Urinary bladder (tissue), 4 donors: Measurements from ENCODE around the gene ALX3. TPM values are rescaled to one million over a fixed set of nuclear protein-coding genes. Genes with fewer than 3 reads are reported as not detected.

ENCODE experiments used
- DNase-seq: peaks from one replicate; pipeline ENCODE4 v3.0.0-alpha.2; 2015; ENCODE audit errors: extremely low spot score
- H3K27ac ChIP-seq: one replicate; pipeline ENCODE4 v1.5.1; 2013; ENCODE audit warnings: low read depth, mild to moderate bottlenecking, moderate library complexity
- H3K36me3 ChIP-seq: one replicate; pipeline ENCODE4 v1.6.1; 2013; ENCODE audit warnings: mild to moderate bottlenecking, moderate library complexity; ENCODE audit not compliant: insufficient read depth
- H3K4me1 ChIP-seq: one replicate; pipeline ENCODE4 v1.6.1; 2013; ENCODE audit warnings: mild to moderate bottlenecking, moderate library complexity; ENCODE audit not compliant: insufficient read depth
- H3K4me3 ChIP-seq: one replicate; pipeline ENCODE4 v1.5.1; 2013; ENCODE audit warnings: low read depth, low read length
- WGBS: extraction: QIAGEN DNeasy Blood & Tissue Kit; methylation state at CpG from one replicate; pipeline ENCODE4 v1.1.7; 2013; 5-methylcytosine and 5-hydroxymethylcytosine counted together
- polyA plus RNA-seq: library from polyadenylated mRNA; stranded (reverse); fragments of 200-250 nt; gene quantifications from one replicate; pipeline ENCODE4 v1.2.3, GENCODE V29; 2013
- total RNA-seq: library from RNA; depleted of rRNA; stranded (reverse); fragments of >200 nt; gene quantifications from one replicate; pipeline ENCODE4 v1.2.3, GENCODE V29; 2014
- donor health status: healthy with polysubstance abuse.
- donor health status: healthy.

ALX3 gene
- total and polyA plus RNA-seq, 2 donors, result 0.15 to 0.21 TPM

DNA sequence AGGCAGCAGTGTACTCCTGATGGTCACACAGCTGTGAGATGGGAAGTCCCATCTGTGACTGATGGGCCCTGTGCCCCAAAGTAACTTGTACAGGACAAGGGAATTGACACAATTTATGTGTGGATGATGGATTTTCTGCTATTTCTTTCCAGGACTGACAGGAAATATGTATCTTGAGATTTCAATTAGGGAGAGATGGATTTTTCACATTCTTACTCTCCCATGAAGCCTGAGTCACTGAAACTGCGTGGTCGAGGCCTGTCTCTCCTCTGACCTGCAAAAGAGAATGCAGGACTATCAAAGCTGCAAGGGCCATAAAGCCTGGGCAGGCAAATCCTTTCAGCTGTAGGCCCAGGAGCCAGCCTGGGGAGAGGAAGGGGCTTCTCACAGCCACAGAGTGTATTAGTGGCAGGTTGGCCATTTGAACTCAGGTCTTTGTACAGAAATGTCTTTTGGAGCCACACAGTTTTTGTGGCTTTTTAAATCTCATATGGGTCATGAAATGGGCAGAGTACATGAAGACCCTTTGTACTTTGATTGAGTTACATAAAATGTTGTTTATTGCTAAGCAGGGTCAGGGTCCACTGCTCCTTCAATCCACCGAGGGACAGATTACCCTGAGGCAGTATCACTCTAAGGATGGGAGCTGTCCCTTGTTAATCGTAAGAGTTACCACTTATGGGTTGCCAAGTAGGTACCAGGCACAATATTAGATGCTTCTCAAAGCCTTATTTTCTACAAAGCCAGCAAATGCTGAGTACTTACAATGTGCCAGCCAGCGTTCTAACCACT, 14.8 kb downstream of the ALX3 start:
- DNase-seq, result no peak
- 74% methylated on average over 5 of the region's 5 CpGs for WGBS
- peaks cover 6% of the 10 kb centered on the region for H3K36me3 ChIP-seq
- H3K4me1 ChIP-seq, result no peaks in the 10 kb centered on the region
- no peak overlapping the region for H3K27ac ChIP-seq
- H3K4me3 ChIP-seq, result no peak overlapping the region

DNA sequence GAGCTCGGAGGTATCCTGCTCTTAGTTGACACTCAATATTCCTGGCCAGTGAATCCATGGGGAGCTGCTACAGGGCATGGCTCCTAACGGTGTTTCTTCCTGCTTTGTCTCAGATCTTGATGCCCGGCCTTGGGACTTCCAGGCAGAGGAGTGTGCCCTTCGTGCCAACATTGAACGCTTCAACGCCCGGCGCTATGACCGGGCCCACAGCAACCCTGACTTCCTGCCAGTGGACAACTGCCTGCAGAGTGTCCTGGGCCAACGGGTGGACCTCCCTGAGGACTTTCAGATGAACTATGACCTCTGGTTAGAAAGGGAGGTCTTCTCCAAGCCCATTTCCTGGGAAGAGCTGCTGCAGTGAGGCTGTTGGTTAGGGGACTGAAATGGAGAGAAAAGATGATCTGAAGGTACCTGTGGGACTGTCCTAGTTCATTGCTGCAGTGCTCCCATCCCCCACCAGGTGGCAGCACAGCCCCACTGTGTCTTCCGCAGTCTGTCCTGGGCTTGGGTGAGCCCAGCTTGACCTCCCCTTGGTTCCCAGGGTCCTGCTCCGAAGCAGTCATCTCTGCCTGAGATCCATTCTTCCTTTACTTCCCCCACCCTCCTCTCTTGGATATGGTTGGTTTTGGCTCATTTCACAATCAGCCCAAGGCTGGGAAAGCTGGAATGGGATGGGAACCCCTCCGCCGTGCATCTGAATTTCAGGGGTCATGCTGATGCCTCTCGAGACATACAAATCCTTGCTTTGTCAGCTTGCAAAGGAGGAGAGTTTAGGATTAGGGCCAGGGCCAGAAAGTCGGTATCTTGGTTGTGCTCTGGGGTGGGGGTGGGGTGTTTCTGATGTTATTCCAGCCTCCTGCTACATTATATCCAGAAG, 16.7 kb downstream of the ALX3 start:
- WGBS, result 65% methylated on average over 16 of the region's 16 CpGs

DNA sequence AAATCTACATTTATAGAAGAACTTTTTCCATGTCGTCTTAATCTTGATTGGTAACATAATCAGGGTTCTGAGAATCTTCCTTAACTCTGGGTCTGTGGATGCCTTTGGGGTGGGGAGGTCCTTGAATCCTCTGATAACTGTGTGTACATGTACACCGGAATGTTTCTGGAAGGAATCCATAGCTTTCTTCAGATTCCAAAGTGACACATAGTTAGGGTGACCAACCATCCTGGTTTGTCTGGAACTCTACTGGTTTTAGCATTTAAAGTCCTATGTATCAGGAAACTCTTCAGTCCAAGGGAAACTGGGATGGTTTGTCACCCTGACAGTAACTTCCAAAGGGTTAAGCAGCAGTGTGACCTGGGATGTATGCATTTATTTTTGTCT, 19.2 kb downstream of the ALX3 start:
- Histone ChIP-seq H3K27ac (no peak overlapping the region), H3K4me3 (no peak overlapping the region), H3K36me3 (peaks cover 13% of the 10 kb centered on the region), H3K4me1 (no peaks in the 10 kb centered on the region)
- DNase-seq, result no peak
- WGBS, result 55% methylated on average over 2 of the region's 2 CpGs

More for the DNA sequence above, 16.7 kb downstream of the ALX3 start:
- Histone ChIP-seq H3K36me3 (peaks cover 8% of the 10 kb centered on the region), H3K4me3 (no peak overlapping the region), H3K27ac (no peak overlapping the region), H3K4me1 (no peaks in the 10 kb centered on the region)
- DNase-seq, result no peak

- Histone ChIP-seq H3K4me3 (no peak overlapping the region), H3K4me1 (no peaks in the 10 kb centered on the region), H3K36me3 (peaks cover 13% of the 10 kb centered on the region), H3K27ac (no peak overlapping the region)
- DNase-seq, result no peak
- 77% methylated on average over 4 of the region's 4 CpGs for WGBS
These were observed 19.7 kb downstream of the ALX3 start for GRCh38 chr1:110050602-110051261.

- no peak overlapping the region for H3K4me3 ChIP-seq
- peaks cover 13% of the 10 kb centered on the region for H3K36me3 ChIP-seq
- WGBS, result 79% methylated on average over 11 of the region's 11 CpGs
- H3K27ac ChIP-seq, result no peak overlapping the region
- DNase-seq, result no peak
- no peaks in the 10 kb centered on the region for H3K4me1 ChIP-seq
These were observed 20.5 kb downstream of the ALX3 start for GRCh38 chr1:110049801-110050601.

- no peak for DNase-seq
- Histone ChIP-seq H3K27ac (no peak overlapping the region), H3K4me3 (no peak overlapping the region), H3K36me3 (peaks cover 17% of the 10 kb centered on the region), H3K4me1 (no peaks in the 10 kb centered on the region)
- 89% methylated on average over 9 of the region's 9 CpGs for WGBS
These were observed 21.4 kb downstream of the ALX3 start for GRCh38 chr1:110048923-110049601.

- Histone ChIP-seq H3K36me3 (peaks cover 17% of the 10 kb centered on the region), H3K4me1 (no peaks in the 10 kb centered on the region), H3K4me3 (no peak overlapping the region), H3K27ac (no peak overlapping the region)
- no peak for DNase-seq
- WGBS, result 90% methylated on average over 5 of the region's 5 CpGs
These were observed 22.2 kb downstream of the ALX3 start for GRCh38 chr1:110048240-110048639.

DNA sequence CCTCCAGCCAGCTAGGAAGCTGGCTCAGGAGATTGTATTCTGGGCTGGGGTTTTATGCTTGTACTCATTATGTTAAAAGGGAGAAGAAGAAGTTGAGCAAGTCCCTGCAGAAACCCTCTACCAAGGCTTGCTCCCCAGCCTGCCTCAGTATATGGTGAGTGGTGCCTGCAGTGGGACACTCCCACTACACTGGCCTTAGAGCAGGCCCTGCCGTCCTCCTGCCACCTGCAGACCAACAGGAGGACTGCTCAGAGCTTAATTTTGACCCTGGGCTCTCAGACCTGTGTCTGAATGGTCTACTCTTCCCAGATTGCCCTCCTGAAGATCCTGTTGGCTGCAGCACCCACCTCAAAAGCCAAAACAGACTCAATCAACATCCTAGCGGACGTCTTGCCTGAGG, 23.0 kb downstream of the ALX3 start:
- Histone ChIP-seq H3K4me1 (no peaks in the 10 kb centered on the region), H3K27ac (no peak overlapping the region), H3K36me3 (peaks cover 15% of the 10 kb centered on the region), H3K4me3 (no peak overlapping the region)
- DNase-seq, result no peak
- 76% methylated on average over 3 of the region's 3 CpGs for WGBS

DNA sequence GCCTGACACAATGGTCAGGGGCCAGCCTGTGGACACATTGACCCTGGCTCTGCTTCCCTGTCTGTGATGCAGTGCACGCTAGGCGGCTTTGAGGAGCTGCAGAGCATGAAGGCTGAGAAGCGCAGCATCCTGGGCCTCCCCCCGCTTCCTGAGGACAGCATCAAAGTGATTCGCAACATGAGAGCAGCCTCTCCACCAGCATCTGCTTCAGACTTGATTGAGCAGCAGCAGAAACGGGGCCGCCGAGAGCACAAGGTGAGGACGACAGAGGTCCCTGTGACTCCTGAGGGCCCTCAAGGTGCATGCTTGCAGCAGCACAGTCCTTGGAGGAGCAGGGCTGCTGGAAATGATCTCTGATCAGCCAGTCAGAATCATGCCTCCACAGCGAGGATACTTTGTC, 27.5 kb downstream of the ALX3 start:
- WGBS, result 95% methylated on average over 10 of the region's 10 CpGs
- Histone ChIP-seq H3K36me3 (peaks cover 10% of the 10 kb centered on the region), H3K4me3 (no peak overlapping the region), H3K4me1 (no peaks in the 10 kb centered on the region), H3K27ac (no peak overlapping the region)
- DNase-seq, result no peak

- Histone ChIP-seq H3K27ac (no peak overlapping the region), H3K4me3 (no peak overlapping the region), H3K4me1 (no peaks in the 10 kb centered on the region), H3K36me3 (peaks cover 4% of the 10 kb centered on the region)
- no peak for DNase-seq
- WGBS, result 93% methylated on average over 4 of the region's 4 CpGs
These were observed 29.9 kb downstream of the ALX3 start for GRCh38 chr1:110040548-110040947.

- peaks cover 1% of the 10 kb centered on the region for H3K4me1 ChIP-seq
- H3K4me3 ChIP-seq, result no peak overlapping the region
- 83% methylated on average over 4 of the region's 4 CpGs for WGBS
- H3K36me3 ChIP-seq, result no peaks in the 10 kb centered on the region
- no peak overlapping the region for H3K27ac ChIP-seq
- DNase-seq, result no peak
These were observed 30.8 kb downstream of the ALX3 start for GRCh38 chr1:110039641-110040040.

GRCh38 chr1:110038271-110038670, 32.2 kb downstream of the ALX3 start:
- Histone ChIP-seq H3K4me1 (peaks cover 1% of the 10 kb centered on the region), H3K4me3 (no peak overlapping the region), H3K36me3 (no peaks in the 10 kb centered on the region), H3K27ac (no peak overlapping the region)
- 91% methylated on average over 5 of the region's 5 CpGs for WGBS
- DNase-seq, result no peak
